ENCODE measurements around the gene PFKFB3. TPM values are rescaled to one million over a fixed set of nuclear protein-coding genes. Genes with fewer than 3 reads are reported as not detected.

The PFKFB3 gene
- total RNA-seq (10 to 100 TPM; 28.7 to 60.8 (median 41.6) TPM), polyA plus RNA-seq (10 to 100 TPM; 15.3 to 24.5 TPM)
- long read RNA-seq, donor 1, full-length matches to known transcripts: 3 of 79 reads
- long read RNA-seq, donor 1, partial matches to known transcripts: 57 of 79 reads
- long read RNA-seq, donor 1, other reads (novel, unspliced or antisense): 19 of 79 reads
- long read RNA-seq, donor 2, full-length matches to known transcripts: 5 of 5 reads
- long read RNA-seq, donor 2, partial matches to known transcripts: 0 of 5 reads
- long read RNA-seq, donor 2, other reads (novel, unspliced or antisense): 0 of 5 reads
- long read RNA-seq, donor 3, full-length matches to known transcripts: 37 of 82 reads
- long read RNA-seq, donor 3, partial matches to known transcripts: 17 of 82 reads
- long read RNA-seq, donor 3, other reads (novel, unspliced or antisense): 28 of 82 reads

DNA sequence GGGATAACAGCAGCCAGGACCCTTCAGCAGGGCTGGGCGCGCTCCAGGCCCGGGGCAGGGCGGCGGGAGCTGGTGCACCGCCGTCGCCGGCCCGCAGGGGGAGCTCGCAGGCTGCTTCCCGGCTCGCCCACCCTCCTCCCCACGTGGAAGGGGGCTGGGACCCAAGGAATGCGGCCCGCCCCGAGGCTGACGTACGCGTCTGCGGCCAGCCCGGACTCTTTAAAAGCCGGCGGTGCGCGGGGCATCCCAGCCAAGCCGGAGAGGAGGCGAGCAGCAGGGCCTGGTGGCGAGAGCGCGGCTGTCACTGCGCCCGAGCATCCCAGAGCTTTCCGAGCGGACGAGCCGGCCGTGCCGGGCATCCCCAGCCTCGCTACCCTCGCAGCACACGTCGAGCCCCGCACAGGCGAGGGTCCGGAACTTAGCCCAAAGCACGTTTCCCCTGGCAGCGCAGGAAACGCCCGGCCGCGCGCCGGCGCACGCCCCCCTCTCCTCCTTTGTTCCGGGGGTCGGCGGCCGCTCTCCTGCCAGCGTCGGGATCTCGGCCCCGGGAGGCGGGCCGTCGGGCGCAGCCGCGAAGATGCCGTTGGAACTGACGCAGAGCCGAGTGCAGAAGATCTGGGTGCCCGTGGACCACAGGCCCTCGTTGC, at the start of gene PFKFB3:
Gene PFKFB3 (plus strand): TSS at position 249 of the 647 bp plus-strand sequence. CDS start 329 bp downstream, at position 578.
- Histone ChIP-seq H3K9me3 (no peaks in the 10 kb centered on the region), H3K27ac (peak within 1 kb of the TSS; percentile 87 to 89), H3K36me3 (no peaks in the 10 kb centered on the region), H3K4me3 (peak within 1 kb of the TSS; percentile 83), H3K4me1 (ENCODE audit: insufficient read depth) (peaks cover 12% of the 10 kb centered on the region), H3K27me3 (no peaks in the 10 kb centered on the region)
- intact Hi-C loops (cut with DNase I): loop anchor here in 3 of 4 donors (2.0 to 10.0 kb wide), 6 partner anchors 40 to 199 kb away; no protein-coding TSS in a partner anchor
- TF ChIP-seq POLR2A (IDR thresholded peaks at IDR 0.05): peak; percentile 96
- peak; percentile 38 for TF ChIP-seq EP300 (IDR thresholded peaks at IDR 0.05)
- TF ChIP-seq, protein P1, sequence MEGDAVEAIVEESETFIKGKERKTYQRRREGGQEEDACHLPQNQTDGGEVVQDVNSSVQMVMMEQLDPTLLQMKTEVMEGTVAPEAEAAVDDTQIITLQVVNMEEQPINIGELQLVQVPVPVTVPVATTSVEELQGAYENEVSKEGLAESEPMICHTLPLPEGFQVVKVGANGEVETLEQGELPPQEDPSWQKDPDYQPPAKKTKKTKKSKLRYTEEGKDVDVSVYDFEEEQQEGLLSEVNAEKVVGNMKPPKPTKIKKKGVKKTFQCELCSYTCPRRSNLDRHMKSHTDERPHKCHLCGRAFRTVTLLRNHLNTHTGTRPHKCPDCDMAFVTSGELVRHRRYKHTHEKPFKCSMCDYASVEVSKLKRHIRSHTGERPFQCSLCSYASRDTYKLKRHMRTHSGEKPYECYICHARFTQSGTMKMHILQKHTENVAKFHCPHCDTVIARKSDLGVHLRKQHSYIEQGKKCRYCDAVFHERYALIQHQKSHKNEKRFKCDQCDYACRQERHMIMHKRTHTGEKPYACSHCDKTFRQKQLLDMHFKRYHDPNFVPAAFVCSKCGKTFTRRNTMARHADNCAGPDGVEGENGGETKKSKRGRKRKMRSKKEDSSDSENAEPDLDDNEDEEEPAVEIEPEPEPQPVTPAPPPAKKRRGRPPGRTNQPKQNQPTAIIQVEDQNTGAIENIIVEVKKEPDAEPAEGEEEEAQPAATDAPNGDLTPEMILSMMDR (IDR thresholded peaks at IDR 0.05): peak; percentile 94 to 99 (median 98)
- 0% methylated on average over 4 to 75 of the region's 75 CpGs for WGBS, 3 donors
- DNase-seq: peak; percentile 96 to 98 (median 97)

DNA sequence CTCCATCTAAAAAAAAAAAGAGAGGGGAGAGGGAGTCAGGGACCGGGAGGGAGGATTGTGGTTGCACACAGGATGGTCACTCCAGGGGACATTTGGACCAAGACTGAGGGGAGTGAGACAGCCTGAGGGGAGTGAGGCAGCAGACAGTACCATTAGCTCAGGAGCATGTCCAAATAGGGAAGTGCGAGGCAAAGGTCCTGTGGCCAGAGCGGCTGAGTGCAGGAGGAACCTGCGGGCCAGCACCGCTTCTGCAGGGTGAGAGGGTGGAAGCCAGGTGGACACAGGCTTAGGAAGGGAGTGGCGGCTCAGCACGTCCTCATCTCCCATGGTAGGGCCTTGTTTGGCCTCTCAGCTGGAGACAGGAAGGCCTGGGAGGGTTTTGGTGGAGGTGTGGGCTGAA, 48.9 kb upstream of the PFKFB3 start:
- TF ChIP-seq, protein P1 (IDR thresholded peaks at IDR 0.05): no peak
- TF ChIP-seq POLR2A (IDR thresholded peaks at IDR 0.05): no peak
- TF ChIP-seq EP300 (IDR thresholded peaks at IDR 0.05): no peak
- Histone ChIP-seq H3K4me1 (ENCODE audit: insufficient read depth) (peaks cover 20% of the 10 kb centered on the region), H3K27ac (no peak overlapping the region), H3K36me3 (no peaks in the 10 kb centered on the region), H3K9me3 (no peaks in the 10 kb centered on the region), H3K4me3 (no peak overlapping the region), H3K27me3 (no peaks in the 10 kb centered on the region)
- DNase-seq: no peak
- WGBS, 3 donors: 81 to 93% (median 91%) methylated on average over 7 of the region's 7 CpGs
- intact Hi-C loops (cut with DNase I): no loop called here

DNA sequence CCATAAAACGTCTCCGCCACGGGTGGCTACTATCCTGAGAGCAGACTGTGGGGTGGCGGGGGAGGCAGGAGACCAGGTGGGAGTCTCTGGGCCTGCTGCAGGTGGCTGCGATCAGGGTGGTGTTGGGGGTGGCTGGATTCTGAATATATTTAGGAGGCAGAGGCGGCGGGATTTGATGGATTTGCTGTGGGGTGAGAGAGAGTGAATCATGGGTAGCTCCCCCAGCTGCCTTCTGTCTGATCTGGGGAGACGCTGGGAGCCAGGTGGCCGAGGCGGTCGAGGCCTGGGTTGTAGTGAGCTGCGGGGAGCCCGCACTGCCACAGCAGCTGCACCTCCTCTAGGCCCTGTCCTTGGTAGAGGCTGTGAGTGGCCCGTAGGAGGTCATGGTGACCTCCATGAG, 48.2 kb upstream of the PFKFB3 start:
- peak in 4 of 5 donors; percentile 52 to 73 (median 66) for DNase-seq
- no peaks in the 10 kb centered on the region for H3K27me3 ChIP-seq
- H3K4me3 ChIP-seq: no peak overlapping the region
- TF ChIP-seq, protein P1 (IDR thresholded peaks at IDR 0.05): no peak
- no peak for TF ChIP-seq POLR2A (IDR thresholded peaks at IDR 0.05)
- TF ChIP-seq EP300 (IDR thresholded peaks at IDR 0.05): no peak
- H3K9me3 ChIP-seq: no peaks in the 10 kb centered on the region
- peaks cover 20% of the 10 kb centered on the region for H3K4me1 ChIP-seq (ENCODE audit: insufficient read depth)
- H3K36me3 ChIP-seq: no peaks in the 10 kb centered on the region
- 28 to 48% (median 40%) methylated on average over 14 of the region's 14 CpGs for WGBS, 3 donors
- intact Hi-C loops (cut with DNase I): no loop called here
- H3K27ac ChIP-seq: peak overlapping the region in 1 of 2 donors; percentile 10

DNA sequence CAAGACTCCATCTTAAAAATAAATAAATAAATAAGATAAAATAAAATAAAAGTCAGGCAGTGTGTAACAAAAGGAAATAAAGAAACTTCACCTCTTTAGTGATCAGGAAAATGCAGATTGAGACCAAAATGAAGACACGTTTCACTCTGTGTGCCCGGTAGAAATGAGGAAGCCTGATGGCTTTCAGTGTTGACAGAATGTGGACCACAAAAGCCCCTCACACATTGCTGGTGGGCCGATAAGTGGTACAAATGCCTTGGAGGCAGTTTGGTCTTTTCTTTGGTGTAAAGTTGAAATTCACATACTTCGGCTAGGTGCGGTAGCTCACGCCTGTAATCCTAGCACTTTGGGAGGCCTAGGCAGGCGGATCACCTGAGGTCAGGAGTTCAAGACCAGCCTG, 44.5 kb upstream of the PFKFB3 start:
- Histone ChIP-seq H3K27me3 (no peaks in the 10 kb centered on the region), H3K27ac (no peak overlapping the region), H3K4me3 (no peak overlapping the region), H3K9me3 (no peaks in the 10 kb centered on the region), H3K36me3 (no peaks in the 10 kb centered on the region), H3K4me1 (ENCODE audit: insufficient read depth) (peaks cover 10% of the 10 kb centered on the region)
- TF ChIP-seq, protein P1 (IDR thresholded peaks at IDR 0.05): no peak
- TF ChIP-seq POLR2A (IDR thresholded peaks at IDR 0.05) (no peak), EP300 (IDR thresholded peaks at IDR 0.05) (no peak)
- 96 to 98% (median 97%) methylated on average over 7 of the region's 7 CpGs for WGBS, 3 donors
- intact Hi-C loops (cut with DNase I): no loop called here
- no peak for DNase-seq
